GM23338 (cell line): ENCODE measurements around the gene RCAN1. TPM values are rescaled to one million over a fixed set of nuclear protein-coding genes. Genes with fewer than 3 reads are reported as not detected.

ENCODE experiments used
- ATAC-seq: fragments of 200-7000 bp; cut with Tn5 transposase; 3 replicates; pipeline ENCODE4 v1.9.1; 2020
- DNase-seq: peaks from one replicate; pipeline ENCODE4 v3.0.0-alpha.2; 2015; ENCODE audit warnings: low spot score
- H2AFZ ChIP-seq: fragments of 200-600 bp; sonication (generic); 2 replicates; pipeline ENCODE4 v1.8.0; 2016; ENCODE audit warnings: antibody characterized with exemption, mild to moderate bottlenecking, moderate library complexity
- H3F3A ChIP-seq: fragments of 200-600 bp; sonication (generic); replicated peaks from 2 replicates; pipeline ENCODE4 v1.8.0; 2017; ENCODE audit warnings: antibody characterized with exemption, mixed run types, low read depth
- H3K27ac ChIP-seq: fragments of 200-600 bp; sonication (generic); 2 replicates; pipeline ENCODE4 v1.6.1; 2016; ENCODE audit warnings: low read depth
- H3K27me3 ChIP-seq: fragments of 200-600 bp; sonication (generic); 2 replicates; pipeline ENCODE4 v1.8.0; 2016; ENCODE audit warnings: mild to moderate bottlenecking, mixed run types, moderate library complexity; ENCODE audit not compliant: insufficient read depth
- H3K36me3 ChIP-seq: fragments of 200-600 bp; sonication (generic); 2 replicates; pipeline ENCODE4 v1.8.0; 2016; ENCODE audit warnings: mild to moderate bottlenecking; ENCODE audit not compliant: insufficient read depth
- H3K4me1 ChIP-seq: fragments of 200-600 bp; sonication (generic); 2 replicates; pipeline ENCODE4 v1.8.0; 2016; ENCODE audit warnings: mild to moderate bottlenecking, moderate library complexity; ENCODE audit not compliant: insufficient read depth
- H3K4me2 ChIP-seq: fragments of 200-600 bp; sonication (generic); 2 replicates; pipeline ENCODE4 v1.7.1; 2017; ENCODE audit warnings: mixed run types
- H3K4me3 ChIP-seq: fragments of 200-600 bp; sonication (generic); 2 replicates; pipeline ENCODE4 v1.6.1; 2016; ENCODE audit warnings: mixed run types
- H3K79me2 ChIP-seq: fragments of 200-600 bp; sonication (generic); replicated peaks from 2 replicates; pipeline ENCODE4 v1.8.0; 2017; ENCODE audit warnings: mild to moderate bottlenecking; ENCODE audit not compliant: insufficient read depth
- H3K9me2 ChIP-seq: fragments of 200-600 bp; sonication (generic); 2 replicates; pipeline ENCODE4 v1.8.0; 2017; ENCODE audit not compliant: insufficient read depth
- H4K20me1 ChIP-seq: fragments of 200-600 bp; sonication (generic); replicated peaks from 2 replicates; pipeline ENCODE4 v1.8.0; 2017; ENCODE audit warnings: mild to moderate bottlenecking; ENCODE audit not compliant: insufficient read depth
- H3K27ac Mint-ChIP-seq: 2 replicates; pipeline ENCODE4 v1.8.0; 2020; ENCODE audit warnings: inconsistent platforms, mild to moderate bottlenecking, moderate library complexity, mixed read lengths
- H3K27me3 Mint-ChIP-seq: 3 replicates; pipeline ENCODE4 v1.8.0; 2022; ENCODE audit warnings: low read depth, mild to moderate bottlenecking, moderate library complexity, mixed read lengths, inconsistent platforms; ENCODE audit not compliant: insufficient read depth, poor library complexity
- H3K36me3 Mint-ChIP-seq: 3 replicates; pipeline ENCODE4 v1.8.0; 2021; ENCODE audit warnings: low read depth, mild to moderate bottlenecking, inconsistent platforms, moderate library complexity, mixed read lengths
- H3K4me1 Mint-ChIP-seq: 3 replicates; pipeline ENCODE4 v1.8.0; 2020; ENCODE audit warnings: mild to moderate bottlenecking, inconsistent platforms, mixed read lengths
- H3K4me3 Mint-ChIP-seq: 3 replicates; pipeline ENCODE4 v1.8.0; 2021; ENCODE audit warnings: moderate library complexity, mild to moderate bottlenecking, inconsistent platforms, mixed read lengths
- H3K9me3 Mint-ChIP-seq: 3 replicates; pipeline ENCODE4 v1.8.0; 2020; ENCODE audit warnings: moderate library complexity, mild to moderate bottlenecking, inconsistent platforms, mixed read lengths
- EZH2 ChIP-seq: fragments of 200-600 bp; sonication (generic); IDR thresholded peaks from one replicate; pipeline ENCODE4 v1.8.0; 2017; ENCODE audit warnings: antibody characterized with exemption, mild to moderate bottlenecking, low read depth; ENCODE audit not compliant: unreplicated experiment
- NANOG ChIP-seq: IDR thresholded peaks from 2 replicates; pipeline ENCODE4 v1.6.1; 2016; ENCODE audit warnings: antibody characterized with exemption, borderline replicate concordance
- POLR2AphosphoS5 ChIP-seq: IDR thresholded peaks from 2 replicates; pipeline ENCODE4 v1.6.1; 2016; ENCODE audit warnings: antibody characterized with exemption, low read depth
- REST ChIP-seq: IDR thresholded peaks from one replicate; pipeline ENCODE4 v1.6.1; 2018; ENCODE audit warnings: antibody characterized with exemption; ENCODE audit not compliant: unreplicated experiment
- STAT1 ChIP-seq: IDR thresholded peaks from one replicate; pipeline ENCODE4 v1.6.1; 2016; ENCODE audit warnings: antibody characterized with exemption; ENCODE audit not compliant: unreplicated experiment
- ZNF331 ChIP-seq: fragments of 250-450 bp; sonication (Bioruptor Pico); IDR thresholded peaks from 2 replicates; pipeline ENCODE4 v1.5.0; 2020; ENCODE audit warnings: low read depth, mild to moderate bottlenecking, moderate library complexity
- ZNF462 ChIP-seq: fragments of 250-450 bp; sonication (Bioruptor Pico); IDR thresholded peaks from 2 replicates; pipeline ENCODE4 v1.5.0; 2020; ENCODE audit warnings: mild to moderate bottlenecking, moderate library complexity
- polyA plus RNA-seq: library from polyadenylated mRNA; unstranded; fragments of >200 nt; fragmentation: Nextera tagmentation; extraction: Ambion mirVana; gene quantifications from 2 replicates; pipeline ENCODE4 v1.2.1, GENCODE V29; 2016
- total RNA-seq: library from RNA; depleted of rRNA; stranded (reverse); fragments of >200 nt; shearing (Covaris generic); gene quantifications from 2 replicates; pipeline ENCODE4 v1.2.3, GENCODE V29; 2014

RCAN1 gene
- total and polyA plus RNA-seq, 2 experiments from 2014 or later = 3.7 to 5.2 TPM

- TF ChIP-seq ZNF462 (CRISPR knock-in tag) (no peak), NANOG (no peak), POLR2AphosphoS5 (no peak), ZNF331 (CRISPR knock-in tag) (no peak), EZH2 (no peak), STAT1 (no peak)
These were observed 38.8 kb downstream of the RCAN1 start (continued) for GRCh38 chr21:34576041-34576511.

DNA sequence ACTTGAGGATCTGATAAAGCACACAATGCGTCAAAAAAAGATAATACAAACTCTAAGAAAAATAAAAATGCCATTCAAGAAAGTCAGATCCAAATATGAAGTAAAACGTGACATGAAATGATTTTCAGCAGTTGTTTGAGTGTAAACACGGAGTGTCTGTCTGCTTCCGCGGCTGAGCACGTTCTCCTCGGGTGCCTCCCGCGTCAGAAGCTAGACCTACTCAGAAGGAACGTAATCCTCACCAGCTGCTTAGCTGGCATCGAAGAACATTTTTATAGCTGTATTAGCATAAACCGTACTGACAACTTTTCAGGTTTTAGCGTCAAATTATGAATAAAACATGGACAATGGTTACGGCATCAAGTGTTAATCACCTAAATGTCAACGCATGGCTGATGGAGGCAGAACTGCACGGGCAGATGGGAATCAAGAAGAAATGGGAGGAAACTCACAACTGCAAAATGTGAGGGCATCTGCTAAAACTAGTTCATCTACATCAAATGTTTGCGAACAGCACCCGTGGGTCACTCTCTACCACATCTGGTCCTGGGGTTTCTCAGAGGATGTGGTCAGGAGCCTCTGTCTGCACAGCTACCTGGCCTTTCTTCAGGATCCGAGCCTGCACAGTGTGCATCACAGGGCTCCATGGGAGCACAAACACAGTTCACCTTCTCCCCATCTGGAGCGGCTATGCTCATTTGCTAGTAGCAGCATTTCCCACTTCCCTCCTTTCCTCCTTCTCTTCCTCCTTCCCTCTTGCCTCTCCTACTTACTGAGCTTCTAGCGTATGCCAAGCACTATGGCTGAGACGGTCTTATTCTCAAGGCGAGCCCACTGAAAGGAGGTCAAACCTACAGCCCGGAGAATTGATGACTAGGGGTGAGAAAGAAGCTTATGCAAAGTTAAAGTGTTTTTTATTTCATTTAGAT lies 40.0 kb downstream of the RCAN1 start:
- Histone ChIP-seq H3F3A (no peaks in the 10 kb centered on the region), H4K20me1 (no peaks in the 10 kb centered on the region), H3K9me2 (peaks cover 18% of the 10 kb centered on the region), H3K79me2 (no peaks in the 10 kb centered on the region), H3K27ac (no peak overlapping the region), H3K4me2 (no peak overlapping the region), H3K4me1 (no peaks in the 10 kb centered on the region), H3K27me3 (no peaks in the 10 kb centered on the region), H3K36me3 (no peaks in the 10 kb centered on the region), H3K4me3 (no peak overlapping the region), H2AFZ (no peak overlapping the region)
- Mint-ChIP-seq H3K4me1 (peaks cover 2% of the 10 kb centered on the region), H3K27ac (no peak overlapping the region), H3K4me3 (no peak overlapping the region), H3K27me3 (no peaks in the 10 kb centered on the region), H3K36me3 (peaks cover 3% of the 10 kb centered on the region; the same call in 1 of the 3 replicates), H3K9me3 (peaks cover 3% of the 10 kb centered on the region; the same call in 1 of the 3 replicates)
- DNase-seq (no peak), ATAC-seq (no peak)
- TF ChIP-seq STAT1 (no peak), REST (no peak)
